Activated naive CD4-positive, alpha-beta T cell treated with anti-CD3 and anti-CD28 coated beads, Interleukin-2, amount 50 U/mL, for 24 hours (primary cell): Measurements from ENCODE around the gene TST.

Source experiments
- H3K27ac Mint-ChIP-seq: one replicate; pipeline ENCODE4 v1.8.0; 2021; ENCODE audit warnings: mild to moderate bottlenecking, mixed read lengths
- H3K27me3 Mint-ChIP-seq: one replicate; pipeline ENCODE4 v1.8.0; 2021; ENCODE audit warnings: mixed read lengths
- H3K36me3 Mint-ChIP-seq: one replicate; pipeline ENCODE4 v1.8.0; 2021; ENCODE audit warnings: mixed read lengths
- H3K4me1 Mint-ChIP-seq: one replicate; pipeline ENCODE4 v1.8.0; 2021; ENCODE audit warnings: mixed read lengths
- H3K4me3 Mint-ChIP-seq: one replicate; pipeline ENCODE4 v1.8.0; 2021; ENCODE audit warnings: mild to moderate bottlenecking, mixed read lengths
- H3K9me3 Mint-ChIP-seq: one replicate; pipeline ENCODE4 v1.8.0; 2021; ENCODE audit warnings: mixed read lengths

The TST gene

GRCh38 chr22:37044634-37045625 lies 25.7 kb upstream of the TST start:
- no peak overlapping the region for H3K27ac Mint-ChIP-seq
- no peaks in the 10 kb centered on the region for H3K27me3 Mint-ChIP-seq
- H3K36me3 Mint-ChIP-seq = no peaks in the 10 kb centered on the region
- H3K4me3 Mint-ChIP-seq = no peak overlapping the region
- no peaks in the 10 kb centered on the region for H3K9me3 Mint-ChIP-seq
- H3K4me1 Mint-ChIP-seq = peaks cover 6% of the 10 kb centered on the region

DNA sequence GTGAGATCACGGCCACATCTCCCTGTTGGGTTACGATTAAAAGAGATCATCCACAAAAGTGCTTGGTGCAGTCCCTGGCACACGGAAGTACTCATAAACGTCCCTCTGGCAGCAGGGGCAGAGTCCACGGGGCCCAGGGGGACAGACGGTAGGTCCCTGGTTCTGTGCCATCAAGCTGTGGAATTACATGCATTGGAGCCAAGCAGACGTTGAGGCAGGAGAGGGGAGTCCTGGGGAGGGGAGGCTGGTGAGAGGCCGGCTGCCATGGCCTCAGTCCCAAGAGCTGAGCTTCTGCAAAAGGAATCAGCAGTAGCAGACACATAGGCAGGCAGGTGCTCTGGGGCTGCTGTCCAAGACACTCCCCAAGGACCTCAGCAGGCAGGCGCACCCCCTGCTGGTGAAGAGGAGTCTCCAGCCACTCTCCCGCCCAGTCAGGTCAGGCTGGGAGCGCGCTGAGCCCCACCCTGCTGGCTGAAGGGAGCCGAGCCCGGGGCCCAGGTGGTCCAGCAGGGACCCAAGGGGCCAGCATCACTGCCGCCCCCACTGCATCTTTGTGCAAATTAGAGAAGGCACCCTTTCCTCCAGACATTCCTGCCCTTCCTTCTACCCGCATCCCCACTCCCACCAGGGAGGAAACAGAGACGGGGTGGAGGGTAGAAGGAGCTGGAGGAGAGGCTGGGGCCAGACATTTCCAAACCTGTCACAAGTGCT lies 24.7 kb upstream of the TST start:
- peaks cover 6% of the 10 kb centered on the region for H3K4me1 Mint-ChIP-seq
- H3K9me3 Mint-ChIP-seq = no peaks in the 10 kb centered on the region
- H3K4me3 Mint-ChIP-seq = no peak overlapping the region
- no peak overlapping the region for H3K27ac Mint-ChIP-seq
- H3K36me3 Mint-ChIP-seq = no peaks in the 10 kb centered on the region
- H3K27me3 Mint-ChIP-seq = no peaks in the 10 kb centered on the region

DNA sequence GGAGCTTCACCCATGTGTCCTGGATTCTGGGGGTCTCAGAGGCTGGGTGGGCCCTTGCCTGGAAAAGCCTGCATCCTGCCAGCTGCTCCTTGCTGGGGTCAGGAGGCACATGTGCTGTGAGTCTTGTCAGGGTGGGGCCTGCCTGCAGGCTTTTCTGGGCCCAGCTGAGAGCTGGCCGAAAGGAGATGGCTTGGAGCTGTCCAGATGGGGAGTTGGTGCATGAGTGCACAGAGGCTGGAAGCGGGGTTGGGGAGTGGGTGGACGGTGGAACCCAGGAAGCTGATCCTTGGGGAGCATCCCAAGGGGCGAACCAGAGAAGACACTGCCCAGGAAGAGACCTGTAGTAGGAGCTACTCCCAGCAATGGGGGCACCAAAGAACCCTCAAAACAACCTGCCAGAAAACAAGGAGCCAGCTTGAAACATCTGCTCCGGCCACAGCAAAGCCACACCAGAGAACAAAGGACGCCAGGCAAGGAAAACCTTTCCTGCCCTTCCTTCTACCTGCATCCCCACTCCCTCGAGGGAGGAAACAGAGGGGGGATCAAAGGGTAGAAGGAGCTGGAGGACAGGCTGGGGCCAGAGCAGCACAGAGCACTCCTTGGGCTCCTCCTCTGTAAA lies 24.1 kb upstream of the TST start:
- Mint-ChIP-seq H3K27ac (no peak overlapping the region), H3K27me3 (no peaks in the 10 kb centered on the region), H3K36me3 (no peaks in the 10 kb centered on the region), H3K9me3 (no peaks in the 10 kb centered on the region), H3K4me3 (no peak overlapping the region), H3K4me1 (peaks cover 6% of the 10 kb centered on the region)

DNA sequence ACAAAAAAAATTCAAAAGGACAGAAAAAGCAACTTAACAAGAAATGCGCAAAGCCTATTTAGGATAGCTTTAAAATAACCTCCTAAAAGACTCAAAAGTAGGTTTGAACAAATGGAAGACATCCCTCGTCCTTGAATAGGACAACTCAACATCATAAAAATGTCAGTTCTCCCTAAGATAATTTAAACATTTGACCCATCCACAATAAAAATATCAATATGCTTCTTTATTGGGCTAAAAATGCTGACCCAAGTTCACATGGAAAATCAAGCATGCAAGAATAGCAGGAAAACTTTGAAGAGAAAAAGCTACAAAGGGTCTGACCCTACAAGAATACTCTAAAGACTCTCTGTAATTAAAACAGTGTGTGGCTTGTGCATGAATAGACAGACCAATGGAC lies 20.2 kb upstream of the TST start:
- Mint-ChIP-seq H3K36me3 (no peaks in the 10 kb centered on the region), H3K4me3 (no peak overlapping the region), H3K27ac (no peak overlapping the region), H3K4me1 (no peaks in the 10 kb centered on the region), H3K9me3 (no peaks in the 10 kb centered on the region), H3K27me3 (peaks cover 5% of the 10 kb centered on the region)

- no peak overlapping the region for H3K4me3 Mint-ChIP-seq
- H3K27me3 Mint-ChIP-seq = peaks cover 5% of the 10 kb centered on the region
These were observed 18.4 kb upstream of the TST start for GRCh38 chr22:37037669-37038068.

DNA sequence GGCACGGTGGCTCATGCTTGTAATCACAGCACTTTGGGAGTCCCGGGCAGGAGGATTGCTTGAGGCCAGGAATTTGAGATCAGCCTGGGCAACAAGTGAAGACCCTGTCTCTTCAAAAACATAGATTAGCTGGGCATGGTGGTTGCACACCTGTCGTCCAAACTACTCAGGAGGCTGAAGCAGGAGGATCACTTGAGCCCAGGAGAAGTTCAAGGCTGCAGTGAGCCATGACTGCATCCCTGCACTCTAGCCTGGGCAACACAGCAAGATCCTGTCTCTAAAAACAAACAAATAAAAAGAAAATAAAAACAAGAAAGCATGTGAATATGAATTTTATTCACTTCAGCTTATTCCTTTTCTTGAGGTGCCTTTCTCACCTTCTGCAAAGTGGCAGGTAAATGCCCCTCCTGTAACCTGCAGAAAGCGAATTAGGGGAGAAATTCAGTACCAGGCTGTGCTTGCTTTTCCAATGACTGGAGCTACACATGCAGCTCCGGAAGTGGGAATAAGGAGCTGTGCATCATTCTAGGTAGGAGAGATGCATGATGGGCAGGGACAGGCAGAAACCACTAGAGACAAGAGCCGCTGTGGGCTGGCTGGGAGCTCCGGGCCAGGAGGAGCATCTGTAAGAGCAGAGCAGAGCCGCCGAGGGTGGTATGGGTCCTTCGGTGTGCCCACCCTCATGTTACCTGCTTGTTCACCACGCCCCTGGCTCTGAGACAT lies 17.6 kb upstream of the TST start:
- Mint-ChIP-seq H3K27ac (no peak overlapping the region), H3K27me3 (peaks cover 5% of the 10 kb centered on the region), H3K4me3 (no peak overlapping the region), H3K4me1 (no peaks in the 10 kb centered on the region), H3K36me3 (no peaks in the 10 kb centered on the region), H3K9me3 (no peaks in the 10 kb centered on the region)

More at GRCh38 chr22:37037669-37038068, 18.4 kb upstream of the TST start:
- no peak overlapping the region for H3K27ac Mint-ChIP-seq
- no peaks in the 10 kb centered on the region for H3K36me3 Mint-ChIP-seq
- no peaks in the 10 kb centered on the region for H3K9me3 Mint-ChIP-seq
- H3K4me1 Mint-ChIP-seq = no peaks in the 10 kb centered on the region

DNA sequence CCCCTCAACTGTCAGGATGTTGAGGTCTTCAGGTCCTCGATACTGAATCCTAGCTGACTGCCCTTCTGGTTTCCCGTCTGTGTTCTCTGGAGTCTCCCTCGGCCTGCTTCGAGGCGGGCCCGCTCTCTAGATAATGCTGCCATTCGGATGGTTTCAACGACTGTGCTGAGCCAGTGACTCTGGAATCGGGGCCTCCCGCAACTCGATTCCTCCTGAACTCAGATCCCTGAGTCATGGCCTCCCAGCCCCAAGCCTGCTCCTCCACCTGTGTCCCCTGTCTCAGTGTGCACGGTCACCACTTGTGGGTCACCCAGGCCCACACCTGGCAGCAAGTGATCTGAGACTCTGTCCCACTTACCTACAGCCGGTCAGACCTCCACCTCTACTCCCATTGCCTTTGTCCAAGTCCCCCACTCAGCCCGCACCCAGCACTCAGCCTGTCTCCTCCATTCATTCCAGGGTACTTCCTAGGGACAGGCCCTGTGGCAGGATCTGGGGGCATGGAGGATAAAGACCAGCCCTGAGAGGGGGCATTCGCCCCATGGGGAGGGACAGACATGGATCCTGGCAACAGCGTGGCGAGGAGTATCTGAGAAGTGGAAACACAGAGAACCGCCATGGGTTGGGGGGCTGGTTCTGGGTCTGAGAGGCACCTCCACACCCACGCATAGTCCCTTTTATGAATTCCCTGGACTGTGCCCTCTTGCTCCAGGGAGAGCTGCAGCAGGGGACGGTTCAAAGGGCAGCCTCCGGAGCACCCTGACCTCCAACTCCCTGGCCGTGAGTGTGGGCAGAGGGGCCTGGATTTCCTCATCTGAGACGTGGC lies 14.6 kb upstream of the TST start:
- H3K27me3 Mint-ChIP-seq = peaks cover 5% of the 10 kb centered on the region
- no peak overlapping the region for H3K27ac Mint-ChIP-seq
- H3K4me1 Mint-ChIP-seq = no peaks in the 10 kb centered on the region
- no peak overlapping the region for H3K4me3 Mint-ChIP-seq
- no peaks in the 10 kb centered on the region for H3K36me3 Mint-ChIP-seq
- H3K9me3 Mint-ChIP-seq = no peaks in the 10 kb centered on the region

GRCh38 chr22:37032535-37033460 lies 13.6 kb upstream of the TST start:
- Mint-ChIP-seq H3K27me3 (peaks cover 5% of the 10 kb centered on the region), H3K4me1 (no peaks in the 10 kb centered on the region), H3K4me3 (no peak overlapping the region), H3K9me3 (no peaks in the 10 kb centered on the region), H3K36me3 (no peaks in the 10 kb centered on the region), H3K27ac (no peak overlapping the region)

DNA sequence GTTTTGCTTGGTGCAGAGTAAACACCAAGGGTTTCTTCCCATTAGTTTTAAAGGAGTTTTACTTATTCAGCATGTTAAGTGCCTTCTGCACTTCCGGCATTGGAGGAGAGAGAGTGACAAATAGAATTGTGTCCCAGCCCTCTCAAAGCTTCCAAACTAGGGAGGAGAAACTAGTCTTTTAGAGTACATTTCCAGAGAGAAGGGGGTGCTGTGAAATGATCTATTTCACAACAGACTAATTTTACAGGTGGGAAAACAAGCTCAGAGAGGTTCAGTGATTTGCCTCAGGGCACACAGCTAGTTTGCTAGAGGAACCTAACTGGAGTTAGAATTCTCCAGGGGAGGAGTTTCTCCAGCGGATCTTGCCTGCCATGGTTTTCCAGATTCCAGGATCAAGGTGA lies 12.9 kb upstream of the TST start:
- no peak overlapping the region for H3K4me3 Mint-ChIP-seq
- no peak overlapping the region for H3K27ac Mint-ChIP-seq
- no peaks in the 10 kb centered on the region for H3K4me1 Mint-ChIP-seq
- H3K27me3 Mint-ChIP-seq = peaks cover 2% of the 10 kb centered on the region
- H3K9me3 Mint-ChIP-seq = no peaks in the 10 kb centered on the region
- H3K36me3 Mint-ChIP-seq = no peaks in the 10 kb centered on the region

DNA sequence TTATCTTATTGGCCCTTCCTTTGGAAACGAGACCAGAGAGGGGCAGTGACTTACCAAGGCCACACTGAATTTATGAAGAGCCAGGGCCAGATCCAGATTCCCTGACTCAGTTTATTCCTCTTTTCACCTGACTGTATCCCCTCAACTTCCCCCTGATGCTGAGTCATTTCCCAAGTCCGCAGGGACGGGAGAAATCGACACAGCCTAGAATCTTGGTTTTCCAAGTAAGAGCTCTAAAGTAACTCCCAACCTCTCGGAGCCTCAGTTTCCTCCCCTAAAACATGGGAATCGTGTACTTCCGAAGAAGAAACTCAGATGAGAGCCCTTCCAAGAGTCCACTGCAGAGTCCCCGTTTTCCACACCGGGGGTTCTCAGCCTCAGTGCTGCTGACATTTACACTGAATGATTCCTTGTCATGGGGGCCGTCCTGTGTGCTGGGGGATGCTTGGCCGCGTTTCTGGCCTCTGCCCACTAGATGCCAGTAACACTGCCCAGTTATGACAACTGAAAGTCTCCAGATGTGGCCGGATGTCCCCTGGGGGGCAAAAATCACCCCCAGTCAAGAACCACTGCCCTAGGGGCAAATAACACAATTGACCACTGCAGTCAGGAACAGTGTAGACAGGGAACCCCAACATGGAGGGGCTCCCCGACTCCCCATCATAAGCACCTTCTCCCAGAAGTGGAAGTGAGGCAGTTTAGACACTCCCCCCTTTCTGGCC lies 11.5 kb upstream of the TST start:
- Mint-ChIP-seq H3K4me3 (no peak overlapping the region), H3K27ac (no peak overlapping the region), H3K36me3 (no peaks in the 10 kb centered on the region), H3K4me1 (no peaks in the 10 kb centered on the region), H3K27me3 (no peaks in the 10 kb centered on the region), H3K9me3 (no peaks in the 10 kb centered on the region)

GRCh38 chr22:37028692-37029674 lies 9.7 kb upstream of the TST start:
- Mint-ChIP-seq H3K27me3 (no peaks in the 10 kb centered on the region), H3K4me1 (no peaks in the 10 kb centered on the region), H3K36me3 (no peaks in the 10 kb centered on the region), H3K9me3 (no peaks in the 10 kb centered on the region), H3K4me3 (no peak overlapping the region), H3K27ac (no peak overlapping the region)

- no peak overlapping the region for H3K27ac Mint-ChIP-seq
- no peaks in the 10 kb centered on the region for H3K4me1 Mint-ChIP-seq
- no peaks in the 10 kb centered on the region for H3K36me3 Mint-ChIP-seq
- no peak overlapping the region for H3K4me3 Mint-ChIP-seq
- no peaks in the 10 kb centered on the region for H3K9me3 Mint-ChIP-seq
- no peaks in the 10 kb centered on the region for H3K27me3 Mint-ChIP-seq
These were observed 8.3 kb upstream of the TST start for GRCh38 chr22:37027556-37027955.
